H1 (cell line): ENCODE data around the gene ZNF672. TPM values are rescaled to one million over a fixed set of nuclear protein-coding genes. Genes with fewer than 3 reads are reported as not detected.

Source experiments
- CTCF ChIP-seq, 3 experiments: IDR thresholded peaks; 1 replicate in 2 of 3; 2 replicates in 1 of 3; pipeline versions ENCODE4 v1.5.1 to v1.6.1; 2011; ENCODE audit warnings: low read length in 3 of 3, mild to moderate bottlenecking in 3 of 3, inconsistent platforms in 2 of 3, low read depth in 1 of 3, moderate library complexity in 1 of 3; ENCODE audit not compliant: insufficient read depth in 1 of 3; ENCODE audit errors: control extremely low read depth in 1 of 3
- HDAC2 ChIP-seq, 2 experiments: fragments of 300-600 bp in 1 of 2; sonication (generic) in 1 of 2; IDR thresholded peaks; 2 replicates each; pipeline ENCODE4 v1.6.1; 2011 to 2012; ENCODE audit warnings: low read depth in 2 of 2, low read length in 2 of 2, mild to moderate bottlenecking in 2 of 2, moderate library complexity in 2 of 2, borderline replicate concordance in 1 of 2, inconsistent platforms in 1 of 2
- RBBP5 ChIP-seq: IDR thresholded peaks from 2 replicates; pipeline ENCODE4 v1.7.1; 2012; ENCODE audit warnings: low read depth, mild to moderate bottlenecking, inconsistent platforms, low read length, moderate library complexity, borderline replicate concordance
- RNF2 ChIP-seq: fragments of 200-900, 300-1000 bp; sonication (generic); IDR thresholded peaks from 2 replicates; pipeline ENCODE4 v1.7.1; 2016; ENCODE audit warnings: borderline replicate concordance, low read depth, mild to moderate bottlenecking, antibody characterized with exemption, low read length; ENCODE audit not compliant: poor library complexity, severe bottlenecking; ENCODE audit errors: missing control alignments
- SIX5 ChIP-seq: IDR thresholded peaks from 2 replicates; pipeline ENCODE4 v1.6.1; 2011; ENCODE audit warnings: mild to moderate bottlenecking, low read depth, low read length
- SUZ12 ChIP-seq: fragments of 200-600 bp; sonication (generic); IDR thresholded peaks from 2 replicates; pipeline ENCODE4 v1.6.1; 2012; ENCODE audit warnings: mild to moderate bottlenecking, inconsistent platforms, low read length, moderate library complexity, mixed read lengths
- polyA plus RNA-seq, 7 experiments: library from polyadenylated mRNA; depleted of rRNA in 3 of 7; stranded (reverse) in 5 of 7; unstranded in 2 of 7; fragments of >200 nt in 5 of 7; fragments of 200-250 nt in 2 of 7; gene quantifications; 1 replicate in 5 of 7; 2 replicates in 1 of 7; 4 replicates in 1 of 7; pipeline versions ENCODE4 v1.2.1 to v1.2.3, GENCODE V29; 2011 to 2013; ENCODE audit warnings: missing spikeins in 2 of 7, mixed read lengths in 2 of 7
- total RNA-seq: library from RNA; stranded (reverse); fragmentation: NEBNext Ultra II Directional; extraction: Animal tissue kit (Norgen Biotek cat#: 25700); gene quantifications from 2 replicates; pipeline ENCODE4 v1.2.1, GENCODE V29; 2021

Gene ZNF672
- total and polyA plus RNA-seq, 2 of the 8 experiments (the other 6 are each of a cell fraction or from before 2014, with no cell fraction given): 30.7 to 40.4 TPM

GRCh38 chr1:248855580-248855979 lies 17.6 kb downstream of the ZNF672 start (continued):
- TF ChIP-seq RBBP5: no peak
- TF ChIP-seq HDAC2 (IDR thresholded peaks at IDR 0.05; ENCODE audit: borderline replicate concordance in 1 of 2, low read depth in 2 of 2, low read length in 2 of 2): no peak
- TF ChIP-seq CTCF (IDR thresholded peaks at IDR 0.05; ENCODE audit: control extremely low read depth in 1 of 3, insufficient read depth in 1 of 3, low read depth in 1 of 3, low read length in 3 of 3): no peak
- no peak for TF ChIP-seq SIX5
- no peak for TF ChIP-seq SUZ12
- no peak for TF ChIP-seq RNF2
